Panc1 (cell line): ENCODE data around the gene ZNF112. TPM values are rescaled to one million over a fixed set of nuclear protein-coding genes. Genes with fewer than 3 reads are reported as not detected.

Experiments used
- ATAC-seq: fragments of 200-7000 bp; cut with Tn5 transposase; 2 replicates; pipeline ENCODE4 v1.9.1; 2020; ENCODE audit warnings: mild to moderate bottlenecking, moderate library complexity
- BruUV-seq: library from RNA; stranded (reverse); fragments of 400-500 nt; replicated peaks from 2 replicates; lab custom pipeline; 2021; lab: Mats Ljungman, UMichigan
- CTCF ChIA-PET: fragments of 300-600 bp; sonication (Branson Sonifier 250); formaldehyde crosslinking; loops from one replicate; lab custom pipeline; 2022; ENCODE audit warnings: antibody characterized with exemption; lab: Charles Lee
- POLR2A ChIA-PET: fragments of 300-600 bp; sonication (Branson Sonifier 250); formaldehyde crosslinking; loops from one replicate; lab custom pipeline; 2022; ENCODE audit warnings: antibody characterized with exemption; lab: Charles Lee
- DNase-seq: peaks from one replicate; pipeline ENCODE4 v3.0.0-alpha.2; 2010; ENCODE audit warnings: low read depth, low spot score
- H3K27ac ChIP-seq: 2 replicates; pipeline ENCODE4 v1.5.1; 2011; ENCODE audit warnings: mild to moderate bottlenecking, low read length, inconsistent platforms
- H3K27me3 ChIP-seq: fragments of 200-500 bp; sonication (Bioruptor generic); 2 replicates; pipeline ENCODE4 v1.6.0; 2014; ENCODE audit warnings: low read length, inconsistent platforms; ENCODE audit not compliant: control insufficient read depth, insufficient read depth
- H3K36me3 ChIP-seq: fragments of 200-500 bp; sonication (Bioruptor generic); 2 replicates; pipeline ENCODE4 v1.5.1; 2014; ENCODE audit warnings: inconsistent platforms, mild to moderate bottlenecking, low read length, moderate library complexity; ENCODE audit not compliant: control insufficient read depth, insufficient read depth
- H3K4me1 ChIP-seq: 2 replicates; pipeline ENCODE4 v1.5.1; 2011; ENCODE audit warnings: inconsistent platforms, mild to moderate bottlenecking, low read length, moderate library complexity; ENCODE audit not compliant: control insufficient read depth, insufficient read depth
- H3K4me3 ChIP-seq, 2 experiments: 2 replicates each; pipeline ENCODE4 v1.5.1; 2011 to 2012; ENCODE audit warnings: low read depth in 2 of 2, low read length in 2 of 2, mild to moderate bottlenecking in 2 of 2, inconsistent platforms in 1 of 2, moderate library complexity in 1 of 2
- H3K9me3 ChIP-seq: fragments of 200-500 bp; sonication (Bioruptor generic); 2 replicates; pipeline ENCODE4 v1.5.1; 2014; ENCODE audit warnings: low read depth, mild to moderate bottlenecking, inconsistent platforms, low read length, moderate library complexity; ENCODE audit not compliant: control insufficient read depth, insufficient read depth
- POLR2AphosphoS5 ChIP-seq: IDR thresholded peaks from 2 replicates; pipeline ENCODE4 v1.6.1; 2012; ENCODE audit warnings: mild to moderate bottlenecking, low read depth, low read length, moderate library complexity
- SIN3A ChIP-seq: IDR thresholded peaks from 2 replicates; pipeline ENCODE4 v1.6.1; 2012; ENCODE audit warnings: low read depth, mild to moderate bottlenecking, low read length, moderate library complexity, borderline replicate concordance; ENCODE audit not compliant: insufficient read depth
- TCF7L2 ChIP-seq: IDR thresholded peaks from 2 replicates; pipeline ENCODE4 v1.6.1; 2011; ENCODE audit warnings: mild to moderate bottlenecking, low read depth, low read length, inconsistent platforms
- in situ Hi-C: cut with HindIII; loops from 2 replicates; pipeline ENCODE4 v1.10.0; 2016; ENCODE audit warnings: low sequenced_read_pairs, low pct_unique_long_range_greater_than_20kb
- intact Hi-C: fragments of 100-400 bp; cut with micrococcal nuclease; formaldehyde crosslinking; loops from one replicate; pipeline ENCODE4 v1.10.0; 2022; ENCODE audit not compliant: unreplicated experiment
- total RNA-seq: library from RNA; stranded (reverse); gene quantifications from one replicate; pipeline ENCODE4 v1.2.1, GENCODE V29; 2021; ENCODE audit not compliant: unreplicated experiment
- TF ChIP-seq, protein P1 (sequence below), 2 experiments: IDR thresholded peaks; 2 replicates each; pipeline ENCODE4 v1.6.1; 2011 to 2012; ENCODE audit warnings: low read depth in 2 of 2, control low read depth in 1 of 2, low read length in 1 of 2, mild to moderate bottlenecking in 1 of 2, moderate library complexity in 1 of 2; ENCODE audit not compliant: insufficient read depth in 1 of 2
- TF ChIP-seq, protein P2 (sequence below): fragments of 450-650 bp; IDR thresholded peaks from 2 replicates; pipeline ENCODE4 v1.5.1; 2017; ENCODE audit warnings: mild to moderate bottlenecking

ZNF112 gene
- total RNA-seq, 1 experiment from 2014 or later, result 4.3 TPM

DNA sequence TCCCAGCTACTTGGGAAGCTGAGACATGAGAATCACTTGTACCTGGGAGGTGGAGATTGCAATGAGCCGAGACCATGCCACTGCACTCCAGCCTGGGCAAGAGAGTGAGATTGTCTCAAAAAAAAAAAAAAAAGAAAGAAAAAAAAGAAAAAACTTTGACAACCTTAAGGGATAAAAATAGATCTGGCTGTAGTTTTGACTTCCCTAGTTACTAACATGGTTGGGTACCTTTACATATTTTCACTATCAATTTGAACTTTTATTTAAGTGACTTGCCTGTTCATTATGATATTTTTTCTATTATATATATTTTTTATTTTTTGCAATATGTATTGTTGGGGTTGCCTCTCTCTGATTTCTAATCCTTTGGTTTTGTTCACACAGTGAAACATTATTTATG, 43.2 kb downstream of the ZNF112 start:
- Histone ChIP-seq H3K4me3 (no peak overlapping the region), H3K27me3 (no peaks in the 10 kb centered on the region), H3K27ac (no peak overlapping the region), H3K4me1 (no peaks in the 10 kb centered on the region), H3K36me3 (no peaks in the 10 kb centered on the region), H3K9me3 (no peaks in the 10 kb centered on the region)
- TF ChIP-seq, protein P1, sequence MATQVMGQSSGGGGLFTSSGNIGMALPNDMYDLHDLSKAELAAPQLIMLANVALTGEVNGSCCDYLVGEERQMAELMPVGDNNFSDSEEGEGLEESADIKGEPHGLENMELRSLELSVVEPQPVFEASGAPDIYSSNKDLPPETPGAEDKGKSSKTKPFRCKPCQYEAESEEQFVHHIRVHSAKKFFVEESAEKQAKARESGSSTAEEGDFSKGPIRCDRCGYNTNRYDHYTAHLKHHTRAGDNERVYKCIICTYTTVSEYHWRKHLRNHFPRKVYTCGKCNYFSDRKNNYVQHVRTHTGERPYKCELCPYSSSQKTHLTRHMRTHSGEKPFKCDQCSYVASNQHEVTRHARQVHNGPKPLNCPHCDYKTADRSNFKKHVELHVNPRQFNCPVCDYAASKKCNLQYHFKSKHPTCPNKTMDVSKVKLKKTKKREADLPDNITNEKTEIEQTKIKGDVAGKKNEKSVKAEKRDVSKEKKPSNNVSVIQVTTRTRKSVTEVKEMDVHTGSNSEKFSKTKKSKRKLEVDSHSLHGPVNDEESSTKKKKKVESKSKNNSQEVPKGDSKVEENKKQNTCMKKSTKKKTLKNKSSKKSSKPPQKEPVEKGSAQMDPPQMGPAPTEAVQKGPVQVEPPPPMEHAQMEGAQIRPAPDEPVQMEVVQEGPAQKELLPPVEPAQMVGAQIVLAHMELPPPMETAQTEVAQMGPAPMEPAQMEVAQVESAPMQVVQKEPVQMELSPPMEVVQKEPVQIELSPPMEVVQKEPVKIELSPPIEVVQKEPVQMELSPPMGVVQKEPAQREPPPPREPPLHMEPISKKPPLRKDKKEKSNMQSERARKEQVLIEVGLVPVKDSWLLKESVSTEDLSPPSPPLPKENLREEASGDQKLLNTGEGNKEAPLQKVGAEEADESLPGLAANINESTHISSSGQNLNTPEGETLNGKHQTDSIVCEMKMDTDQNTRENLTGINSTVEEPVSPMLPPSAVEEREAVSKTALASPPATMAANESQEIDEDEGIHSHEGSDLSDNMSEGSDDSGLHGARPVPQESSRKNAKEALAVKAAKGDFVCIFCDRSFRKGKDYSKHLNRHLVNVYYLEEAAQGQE (IDR thresholded peaks at IDR 0.05; ENCODE audit: insufficient read depth in 1 of 2, low read depth in 2 of 2, low read length in 1 of 2), result no peak
- TF ChIP-seq, protein P2, sequence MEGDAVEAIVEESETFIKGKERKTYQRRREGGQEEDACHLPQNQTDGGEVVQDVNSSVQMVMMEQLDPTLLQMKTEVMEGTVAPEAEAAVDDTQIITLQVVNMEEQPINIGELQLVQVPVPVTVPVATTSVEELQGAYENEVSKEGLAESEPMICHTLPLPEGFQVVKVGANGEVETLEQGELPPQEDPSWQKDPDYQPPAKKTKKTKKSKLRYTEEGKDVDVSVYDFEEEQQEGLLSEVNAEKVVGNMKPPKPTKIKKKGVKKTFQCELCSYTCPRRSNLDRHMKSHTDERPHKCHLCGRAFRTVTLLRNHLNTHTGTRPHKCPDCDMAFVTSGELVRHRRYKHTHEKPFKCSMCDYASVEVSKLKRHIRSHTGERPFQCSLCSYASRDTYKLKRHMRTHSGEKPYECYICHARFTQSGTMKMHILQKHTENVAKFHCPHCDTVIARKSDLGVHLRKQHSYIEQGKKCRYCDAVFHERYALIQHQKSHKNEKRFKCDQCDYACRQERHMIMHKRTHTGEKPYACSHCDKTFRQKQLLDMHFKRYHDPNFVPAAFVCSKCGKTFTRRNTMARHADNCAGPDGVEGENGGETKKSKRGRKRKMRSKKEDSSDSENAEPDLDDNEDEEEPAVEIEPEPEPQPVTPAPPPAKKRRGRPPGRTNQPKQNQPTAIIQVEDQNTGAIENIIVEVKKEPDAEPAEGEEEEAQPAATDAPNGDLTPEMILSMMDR, result no peak
- TF ChIP-seq POLR2AphosphoS5, result no peak
- no peak for TF ChIP-seq SIN3A
- POLR2A ChIA-PET, result no interaction called here
- intact Hi-C loops (no loop called here), in situ Hi-C loops (no loop called here)
- BruUV-seq, result no TSS peak
- no peak for ATAC-seq
- CTCF ChIA-PET, result no interaction called here
- DNase-seq, result no peak

DNA sequence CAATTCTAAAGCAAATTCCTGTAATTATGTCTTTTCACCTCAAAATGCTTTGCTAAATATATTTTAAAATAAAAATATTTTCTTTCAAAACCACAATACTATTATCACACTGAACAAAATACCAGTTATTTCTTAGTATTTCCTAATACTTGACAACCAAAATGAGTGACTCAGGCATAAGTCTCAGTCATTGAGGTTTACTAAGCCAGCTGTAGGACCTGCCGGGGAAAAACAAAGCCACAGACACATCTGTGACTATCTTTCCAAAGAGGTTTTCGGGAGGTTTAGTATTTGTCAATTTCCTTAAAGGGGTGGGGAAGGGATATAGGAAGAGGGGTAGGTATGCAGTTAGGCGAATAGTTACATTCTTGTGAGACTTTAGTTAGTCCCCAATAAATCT, 48.5 kb downstream of the ZNF112 start:
- ChIA-PET POLR2A (no interaction called here), CTCF (no interaction called here)
- Histone ChIP-seq H3K9me3 (no peaks in the 10 kb centered on the region), H3K4me3 (no peak overlapping the region), H3K4me1 (no peaks in the 10 kb centered on the region), H3K27ac (no peak overlapping the region), H3K36me3 (peaks cover under 1% of the 10 kb centered on the region), H3K27me3 (no peaks in the 10 kb centered on the region)
- no TSS peak for BruUV-seq
- ATAC-seq (no peak), DNase-seq (no peak)
- intact Hi-C loops (no loop called here), in situ Hi-C loops (no loop called here)
- TF ChIP-seq, protein P1 (IDR thresholded peaks at IDR 0.05; ENCODE audit: insufficient read depth in 1 of 2, low read depth in 2 of 2, low read length in 1 of 2), result no peak
- no peak for TF ChIP-seq TCF7L2
- no peak for TF ChIP-seq SIN3A
- TF ChIP-seq POLR2AphosphoS5, result no peak
- TF ChIP-seq, protein P2, result no peak
